ENCODE measurements around the gene THAP6.

Gene THAP6

GRCh38 chr4:75512386-75513211 is 1.7 kb upstream of the THAP6 start:
- peaks cover 77% of the 10 kb centered on the region for H3K79me2 ChIP-seq (ENCODE audit: insufficient read depth, low read length)
- no peaks in the 10 kb centered on the region for H3K9me3 ChIP-seq (ENCODE audit: insufficient read depth, low read depth, low read length)
- peaks cover 39% of the 10 kb centered on the region for H4K20me1 ChIP-seq (ENCODE audit: insufficient read depth, low read length, poor library complexity, severe bottlenecking)
- no peaks in the 10 kb centered on the region for H3K9me2 ChIP-seq (replicated peaks; ENCODE audit: low read depth, low read length)
- no peak overlapping the region for H2AFZ ChIP-seq (ENCODE audit: low read length)
- peaks cover 5% of the 10 kb centered on the region; the same call in 1 of the 2 replicates for H3F3A ChIP-seq (ENCODE audit: low read depth)
- TF ChIP-seq CTCF (conservative IDR thresholded peaks at IDR 0.05; ENCODE audit: low read length), result no peak
- TF ChIP-seq EZH2phosphoT487 (IDR thresholded peaks at IDR 0.05; ENCODE audit: borderline replicate concordance), result no peak
- H3K27me3 ChIP-seq (ENCODE audit: insufficient read depth, low read length, poor library complexity, severe bottlenecking), result no peaks in the 10 kb centered on the region
- peak overlapping the region; percentile 86 for H3K9ac ChIP-seq (ENCODE audit: low read depth, low read length, poor library complexity, severe bottlenecking)
- H3K4me1 ChIP-seq (ENCODE audit: insufficient read depth, low read length, poor library complexity, severe bottlenecking), result peaks cover 56% of the 10 kb centered on the region
- H3K4me3 ChIP-seq (ENCODE audit: low read length, poor library complexity, severe bottlenecking), result peak overlapping the region; percentile 87
- H3K4me2 ChIP-seq (ENCODE audit: low read depth, low read length, poor library complexity, severe bottlenecking), result peak overlapping the region; percentile 99
- peaks cover 6% of the 10 kb centered on the region for H3K36me3 ChIP-seq (ENCODE audit: insufficient read depth, low read length)

GRCh38 chr4:75513526-75514130 is 645 bp upstream of the THAP6 start:
- Histone ChIP-seq H3K9ac (ENCODE audit: low read depth, low read length, poor library complexity, severe bottlenecking) (peak overlapping the region; percentile 86), H3K9me3 (ENCODE audit: insufficient read depth, low read depth, low read length) (no peaks in the 10 kb centered on the region), H4K20me1 (ENCODE audit: insufficient read depth, low read length, poor library complexity, severe bottlenecking) (peaks cover 32% of the 10 kb centered on the region), H3K4me1 (ENCODE audit: insufficient read depth, low read length, poor library complexity, severe bottlenecking) (peaks cover 55% of the 10 kb centered on the region), H3K9me2 (replicated peaks; ENCODE audit: low read depth, low read length) (no peaks in the 10 kb centered on the region), H3K27me3 (ENCODE audit: insufficient read depth, low read length, poor library complexity, severe bottlenecking) (no peaks in the 10 kb centered on the region), H3K36me3 (ENCODE audit: insufficient read depth, low read length) (peaks cover 5% of the 10 kb centered on the region; the same call in 1 of the 2 replicates), H3F3A (ENCODE audit: low read depth) (peaks cover 5% of the 10 kb centered on the region; the same call in 1 of the 2 replicates), H2AFZ (ENCODE audit: low read length) (peak overlapping the region; percentile 90), H3K4me2 (ENCODE audit: low read depth, low read length, poor library complexity, severe bottlenecking) (peak overlapping the region; percentile 99), H3K79me2 (ENCODE audit: insufficient read depth, low read length) (peaks cover 72% of the 10 kb centered on the region), H3K4me3 (ENCODE audit: low read length, poor library complexity, severe bottlenecking) (peak overlapping the region; percentile 87)
- no peak for TF ChIP-seq EZH2phosphoT487 (IDR thresholded peaks at IDR 0.05; ENCODE audit: borderline replicate concordance)
- TF ChIP-seq CTCF (conservative IDR thresholded peaks at IDR 0.05; ENCODE audit: low read length), result no peak

GRCh38 chr4:75514949-75515612 is 808 bp downstream of the THAP6 start:
- H2AFZ ChIP-seq (ENCODE audit: low read length), result peak overlapping the region; percentile 90
- H3K4me3 ChIP-seq (ENCODE audit: low read length, poor library complexity, severe bottlenecking), result peak overlapping the region; percentile 87
- H3K9me3 ChIP-seq (ENCODE audit: insufficient read depth, low read depth, low read length), result no peaks in the 10 kb centered on the region
- H3K9me2 ChIP-seq (replicated peaks; ENCODE audit: low read depth, low read length), result no peaks in the 10 kb centered on the region
- H3K36me3 ChIP-seq (ENCODE audit: insufficient read depth, low read length), result peaks cover 5% of the 10 kb centered on the region; the same call in 1 of the 2 replicates
- peaks cover 44% of the 10 kb centered on the region for H3K4me1 ChIP-seq (ENCODE audit: insufficient read depth, low read length, poor library complexity, severe bottlenecking)
- peak overlapping the region; percentile 86 for H3K9ac ChIP-seq (ENCODE audit: low read depth, low read length, poor library complexity, severe bottlenecking)
- TF ChIP-seq CTCF (conservative IDR thresholded peaks at IDR 0.05; ENCODE audit: low read length), result no peak
- no peak for TF ChIP-seq EZH2phosphoT487 (IDR thresholded peaks at IDR 0.05; ENCODE audit: borderline replicate concordance)
- H3K27me3 ChIP-seq (ENCODE audit: insufficient read depth, low read length, poor library complexity, severe bottlenecking), result no peaks in the 10 kb centered on the region
- peak overlapping the region; percentile 92 for H3K4me2 ChIP-seq (ENCODE audit: low read depth, low read length, poor library complexity, severe bottlenecking)
- H4K20me1 ChIP-seq (ENCODE audit: insufficient read depth, low read length, poor library complexity, severe bottlenecking), result peaks cover 24% of the 10 kb centered on the region
- H3F3A ChIP-seq (ENCODE audit: low read depth), result peaks cover 5% of the 10 kb centered on the region; the same call in 1 of the 2 replicates
- H3K79me2 ChIP-seq (ENCODE audit: insufficient read depth, low read length), result peaks cover 57% of the 10 kb centered on the region
